ENCODE results near the gene RELN.

The RELN gene

DNA sequence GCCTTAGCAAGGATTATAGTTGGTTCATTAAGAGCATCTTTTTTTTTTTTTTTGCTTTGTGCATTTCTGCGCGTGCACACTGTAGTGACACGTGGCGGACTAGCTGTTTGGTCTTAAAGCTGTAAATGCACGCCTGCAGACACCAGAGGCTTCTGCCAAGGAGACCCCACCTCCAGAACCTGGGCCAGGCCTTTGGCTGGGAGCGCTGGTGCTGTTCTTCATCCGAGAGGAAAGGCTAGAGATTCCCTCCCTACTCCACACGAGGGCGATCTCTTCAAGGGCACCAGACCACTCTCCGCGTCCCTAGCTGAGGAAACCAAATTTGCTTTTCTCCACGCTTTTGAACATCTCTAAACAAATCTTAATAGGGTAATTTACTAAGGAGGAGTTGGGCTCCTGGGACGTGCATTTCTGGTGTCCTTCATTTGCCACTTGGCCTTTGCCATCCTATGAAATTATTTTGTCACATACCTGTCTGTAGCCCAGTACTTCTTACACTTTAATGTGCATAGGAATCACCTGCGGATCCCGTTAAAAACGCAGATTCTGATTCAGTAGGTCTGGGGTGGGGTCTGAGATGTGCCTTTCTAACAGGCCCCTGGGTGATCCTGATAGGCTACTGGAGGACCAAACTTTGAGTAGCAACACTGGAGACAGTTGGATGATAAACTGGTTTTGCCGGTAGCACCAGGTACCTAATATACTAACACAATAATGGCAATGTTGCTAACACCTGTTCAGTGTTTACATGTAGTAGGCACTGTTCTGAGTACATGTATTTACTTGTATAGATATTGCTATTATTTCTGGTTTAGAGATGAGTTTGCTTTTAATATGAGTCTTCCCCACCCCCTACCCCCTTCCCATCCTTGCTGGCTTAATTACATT is 542.1 kb downstream of the RELN start:
- Histone ChIP-seq H3K4me3 (ENCODE audit: low read length) (no peak overlapping the region), H3K27me3 (ENCODE audit: insufficient read depth, low read length) (peaks cover 45% of the 10 kb centered on the region)

DNA sequence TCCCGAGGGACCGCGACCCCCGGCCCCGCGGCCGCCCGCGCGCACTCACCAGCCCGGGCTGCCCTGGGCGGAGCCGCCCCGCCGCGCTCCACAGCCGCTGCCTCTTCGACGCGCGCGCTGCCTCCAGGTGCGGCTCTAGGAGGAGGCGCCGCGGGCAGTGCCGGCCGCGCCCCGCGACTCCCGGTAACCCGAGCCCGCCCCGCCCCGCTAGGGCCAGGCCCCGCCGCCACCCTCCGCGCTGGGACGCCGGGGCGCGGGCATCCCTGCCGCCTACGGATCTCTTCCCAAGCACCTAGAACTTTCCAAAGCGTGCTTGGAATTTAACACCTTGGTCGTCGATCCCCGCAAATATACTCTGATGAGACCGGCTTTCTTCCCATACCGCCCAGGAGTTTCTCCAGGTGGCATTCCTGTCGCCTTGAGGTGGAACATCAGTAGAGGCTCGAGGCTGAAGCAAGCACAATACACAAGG is 543.4 kb downstream of the RELN start, which contains the start of gene SLC26A5:
SLC26A5 (minus strand) TSS at position 159 of the 472 bp plus-strand sequence. CDS start 24,693 bp downstream, outside the sequence.
- H3K4me3 ChIP-seq (ENCODE audit: low read length) = peak within 1 kb of the TSS; percentile 25
- no peaks in the 10 kb centered on the region for H3K9me3 ChIP-seq (ENCODE audit: low read length)
- H2AFZ ChIP-seq (ENCODE audit: low read depth, low read length) = peak within 1 kb of the TSS; percentile 40
- peaks cover 12% of the 10 kb centered on the region for H3K4me1 ChIP-seq (ENCODE audit: insufficient read depth, low read length)
- peaks cover 54% of the 10 kb centered on the region for H3K27me3 ChIP-seq (ENCODE audit: insufficient read depth, low read length)
- H3K36me3 ChIP-seq (ENCODE audit: insufficient read depth, low read length) = no peaks in the 10 kb centered on the region

More for the DNA sequence above, 542.1 kb downstream of the RELN start:
- no peak overlapping the region for H2AFZ ChIP-seq (ENCODE audit: low read depth, low read length)
- H3K4me1 ChIP-seq (ENCODE audit: insufficient read depth, low read length) = peaks cover 12% of the 10 kb centered on the region
- H3K9me3 ChIP-seq (ENCODE audit: low read length) = no peaks in the 10 kb centered on the region
- H3K36me3 ChIP-seq (ENCODE audit: insufficient read depth, low read length) = no peaks in the 10 kb centered on the region

DNA sequence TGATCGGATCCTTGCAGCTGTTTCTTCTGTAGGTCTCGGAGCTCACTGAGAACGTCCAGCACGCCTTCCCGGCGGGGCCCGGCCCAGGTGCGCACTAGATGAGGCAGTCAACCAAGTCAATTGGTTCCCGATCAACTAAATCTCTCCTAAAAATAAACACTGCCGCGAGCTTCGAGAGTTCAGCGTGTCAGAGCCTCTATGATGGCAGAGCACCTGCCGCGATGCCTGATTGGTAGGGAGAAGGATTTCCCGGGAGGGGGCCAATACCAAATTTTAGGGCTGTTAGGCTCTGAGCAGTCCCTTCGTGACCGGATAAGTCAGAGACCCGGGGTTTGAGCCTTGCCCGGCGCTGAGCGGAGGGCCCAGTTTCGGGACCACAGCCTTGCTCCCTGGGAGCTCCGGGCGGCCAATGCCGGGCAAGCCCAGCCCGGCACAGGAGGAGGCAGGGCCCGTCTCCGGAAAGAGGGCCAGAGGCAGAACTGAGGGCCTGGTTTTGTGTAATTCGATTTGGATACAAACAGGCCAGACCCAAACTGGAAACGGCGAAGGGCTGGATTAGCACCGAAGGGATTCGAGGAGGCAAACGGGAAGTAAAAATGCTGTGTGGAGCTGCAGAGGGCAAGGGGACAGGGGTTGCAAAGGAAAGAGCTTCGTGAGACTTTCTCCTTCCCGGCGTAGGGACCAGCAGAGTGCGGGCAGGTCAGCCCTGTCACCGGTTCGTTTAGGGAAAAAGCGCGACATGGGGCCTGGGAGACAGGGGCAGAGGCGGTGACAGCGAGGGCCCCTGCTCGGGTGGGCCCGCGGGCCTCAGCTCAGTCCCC is 544.0 kb downstream of the RELN start:
- Histone ChIP-seq H3K4me1 (ENCODE audit: insufficient read depth, low read length) (peaks cover 12% of the 10 kb centered on the region), H3K9me3 (ENCODE audit: low read length) (no peaks in the 10 kb centered on the region), H3K36me3 (ENCODE audit: insufficient read depth, low read length) (no peaks in the 10 kb centered on the region), H2AFZ (ENCODE audit: low read depth, low read length) (peak overlapping the region; percentile 40), H3K27me3 (ENCODE audit: insufficient read depth, low read length) (peaks cover 60% of the 10 kb centered on the region), H3K4me3 (ENCODE audit: low read length) (peak overlapping the region; percentile 25)

DNA sequence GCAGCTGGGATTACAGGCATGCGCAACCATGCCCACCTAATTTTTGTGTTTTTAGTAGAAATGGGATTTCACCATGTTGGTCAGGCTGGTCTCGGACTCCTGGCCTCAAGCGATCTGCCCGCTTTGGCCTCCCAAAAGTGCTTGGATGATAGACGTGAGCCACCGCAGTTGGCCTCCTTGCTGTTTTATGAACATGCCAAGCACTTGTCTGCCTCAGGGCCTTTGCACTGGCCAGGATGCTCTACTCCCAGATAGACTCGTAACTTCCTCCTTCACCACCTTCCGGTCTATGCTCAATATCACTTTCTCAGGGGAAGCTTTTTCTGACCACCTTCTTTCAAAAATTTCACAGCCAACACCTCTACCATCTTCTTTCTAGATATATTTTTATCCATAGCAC is 549.8 kb downstream of the RELN start:
- Histone ChIP-seq H3K36me3 (ENCODE audit: insufficient read depth, low read length) (no peaks in the 10 kb centered on the region), H3K27me3 (ENCODE audit: insufficient read depth, low read length) (peaks cover 40% of the 10 kb centered on the region), H2AFZ (ENCODE audit: low read depth, low read length) (no peak overlapping the region), H3K9me3 (ENCODE audit: low read length) (no peaks in the 10 kb centered on the region), H3K4me3 (ENCODE audit: low read length) (no peak overlapping the region), H3K4me1 (ENCODE audit: insufficient read depth, low read length) (no peaks in the 10 kb centered on the region)

DNA sequence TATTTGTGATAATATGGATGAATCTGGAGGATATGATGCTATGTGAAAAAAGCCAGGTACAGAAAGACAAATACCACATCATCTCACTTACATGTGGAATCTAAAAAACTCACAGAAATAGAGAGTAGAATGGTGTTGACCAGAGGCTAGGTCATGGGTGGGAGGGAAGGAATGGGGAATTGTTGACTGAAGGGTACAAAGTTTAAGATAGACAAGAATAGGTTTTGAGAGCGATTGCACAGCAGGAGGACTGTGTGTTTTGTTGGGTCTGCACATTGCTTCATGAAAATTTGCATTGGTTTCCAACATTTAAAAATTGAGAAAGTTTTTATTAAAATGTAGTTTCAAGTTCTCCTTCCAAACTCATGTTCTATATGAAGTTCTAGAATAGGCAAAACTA is 551.8 kb downstream of the RELN start:
- H3K4me1 ChIP-seq (ENCODE audit: insufficient read depth, low read length) = no peaks in the 10 kb centered on the region
- no peak overlapping the region for H2AFZ ChIP-seq (ENCODE audit: low read depth, low read length)
- H3K36me3 ChIP-seq (ENCODE audit: insufficient read depth, low read length) = no peaks in the 10 kb centered on the region
- no peak overlapping the region for H3K4me3 ChIP-seq (ENCODE audit: low read length)
- no peaks in the 10 kb centered on the region for H3K9me3 ChIP-seq (ENCODE audit: low read length)
- peaks cover 19% of the 10 kb centered on the region for H3K27me3 ChIP-seq (ENCODE audit: insufficient read depth, low read length)

DNA sequence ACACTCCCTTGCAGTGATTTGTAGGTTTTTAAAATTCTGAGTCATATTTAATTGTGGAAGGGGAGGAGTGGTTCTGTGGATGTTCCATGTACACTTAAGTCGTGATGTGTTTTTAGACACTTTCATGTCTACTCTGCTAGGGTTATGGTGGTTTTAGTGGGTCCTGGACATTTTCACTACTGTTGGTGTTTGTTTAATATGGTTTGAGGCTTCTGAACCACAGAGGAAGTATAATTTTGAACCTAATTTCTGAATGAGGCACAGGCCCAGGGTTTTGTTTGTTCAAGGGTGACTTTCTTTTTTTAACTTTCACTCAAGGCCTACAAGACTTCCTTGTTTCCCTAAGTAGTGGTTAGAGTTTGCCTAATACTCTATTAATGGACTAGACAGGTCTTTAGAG is 556.7 kb downstream of the RELN start:
- Histone ChIP-seq H3K9me3 (ENCODE audit: low read length) (no peaks in the 10 kb centered on the region), H2AFZ (ENCODE audit: low read depth, low read length) (no peak overlapping the region), H3K4me3 (ENCODE audit: low read length) (no peak overlapping the region), H3K27me3 (ENCODE audit: insufficient read depth, low read length) (peaks cover 4% of the 10 kb centered on the region), H3K36me3 (ENCODE audit: insufficient read depth, low read length) (no peaks in the 10 kb centered on the region), H3K4me1 (ENCODE audit: insufficient read depth, low read length) (no peaks in the 10 kb centered on the region)

DNA sequence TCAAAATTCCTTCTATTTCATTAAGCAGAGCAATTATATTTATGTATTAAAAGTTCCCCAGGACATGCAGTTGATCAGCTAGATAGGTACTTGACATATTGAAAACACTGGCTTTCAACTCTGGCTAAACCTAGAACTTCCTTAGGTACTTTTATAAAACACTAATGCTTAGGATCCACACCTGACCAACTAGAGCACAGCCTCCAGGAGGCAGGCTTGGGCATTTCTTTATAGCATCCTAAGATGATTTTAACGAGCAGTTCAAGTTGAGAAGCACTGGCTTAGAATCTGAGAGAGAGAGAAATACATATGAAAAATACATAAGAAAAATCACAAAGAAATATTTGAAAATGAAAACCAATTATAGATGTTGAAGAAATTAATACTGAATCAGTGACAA is 564.3 kb downstream of the RELN start:
- Histone ChIP-seq H3K36me3 (ENCODE audit: insufficient read depth, low read length) (no peaks in the 10 kb centered on the region), H3K27me3 (ENCODE audit: insufficient read depth, low read length) (no peaks in the 10 kb centered on the region), H3K4me1 (ENCODE audit: insufficient read depth, low read length) (no peaks in the 10 kb centered on the region), H3K9me3 (ENCODE audit: low read length) (no peaks in the 10 kb centered on the region), H3K4me3 (ENCODE audit: low read length) (no peak overlapping the region), H2AFZ (ENCODE audit: low read depth, low read length) (no peak overlapping the region)

DNA sequence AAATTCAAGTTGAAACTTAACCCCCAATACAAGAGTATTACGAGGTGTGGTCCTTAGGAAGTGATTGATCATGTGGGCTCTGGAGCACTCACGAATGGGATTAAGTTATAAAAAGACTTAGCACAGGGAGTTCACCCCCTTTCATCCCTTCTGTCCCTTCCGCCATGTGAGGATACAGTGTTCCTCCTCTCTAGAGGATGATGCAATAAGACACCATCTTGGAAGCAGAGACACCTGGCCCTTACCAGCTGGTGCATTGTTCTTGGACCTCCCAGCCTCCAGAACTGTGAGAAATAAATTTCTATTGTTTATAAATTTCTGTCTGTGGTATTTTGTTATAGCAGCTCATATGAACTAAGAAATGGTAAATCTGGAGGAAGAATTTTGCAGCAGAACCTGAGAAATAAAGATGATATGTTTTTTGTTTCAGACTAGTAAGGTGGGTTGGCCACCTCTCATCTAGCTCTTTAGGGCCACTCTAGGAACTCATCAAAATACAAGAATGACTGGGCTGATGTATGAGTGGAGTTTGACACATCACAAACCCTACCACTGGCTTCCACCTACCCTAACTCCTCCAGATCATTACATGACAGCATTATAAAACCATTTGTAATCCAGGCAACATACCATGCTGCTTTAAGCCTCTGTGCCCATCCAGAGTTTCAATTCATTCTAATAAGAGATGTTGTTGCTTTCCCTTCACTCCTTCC is 565.8 kb downstream of the RELN start:
- Histone ChIP-seq H3K4me1 (ENCODE audit: insufficient read depth, low read length) (no peaks in the 10 kb centered on the region), H3K9me3 (ENCODE audit: low read length) (no peaks in the 10 kb centered on the region), H3K27me3 (ENCODE audit: insufficient read depth, low read length) (no peaks in the 10 kb centered on the region), H3K4me3 (ENCODE audit: low read length) (no peak overlapping the region), H2AFZ (ENCODE audit: low read depth, low read length) (no peak overlapping the region), H3K36me3 (ENCODE audit: insufficient read depth, low read length) (no peaks in the 10 kb centered on the region)

Measured in neuron (in vitro differentiated cells).